Superior temporal gyrus (tissue), 1 donor: ENCODE data around the gene EPHA2.
"Not testable (repeated sequence)": the region's sequence is repeated elsewhere in the genome, so short reads cannot be mapped to it uniquely, and the experiment has no call there.

Experiments used
- DNase-seq: peaks from one replicate; pipeline ENCODE4 v3.0.0-alpha.2; 2016; ENCODE audit errors: extremely low spot score

Gene EPHA2

GRCh38 chr1:16119926-16120325 is 35.9 kb downstream of the EPHA2 start:
- DNase-seq, result no peak

- no peak for DNase-seq
These were observed 36.4 kb downstream of the EPHA2 start for GRCh38 chr1:16119504-16119903.

GRCh38 chr1:16118706-16119105 is 37.2 kb downstream of the EPHA2 start:
- no peak for DNase-seq

GRCh38 chr1:16117936-16118335 is 37.9 kb downstream of the EPHA2 start:
- DNase-seq, result no peak

GRCh38 chr1:16117369-16117768 is 38.5 kb downstream of the EPHA2 start:
- no peak for DNase-seq

GRCh38 chr1:16116625-16117024 is 39.2 kb downstream of the EPHA2 start:
- DNase-seq, result no peak

GRCh38 chr1:16116002-16116401 is 39.9 kb downstream of the EPHA2 start:
- DNase-seq, result no peak

- no peak for DNase-seq
These were observed 40.3 kb downstream of the EPHA2 start for GRCh38 chr1:16115468-16115983.

- no peak for DNase-seq
These were observed 41.1 kb downstream of the EPHA2 start for GRCh38 chr1:16114527-16115467.

GRCh38 chr1:16112596-16113555 is 43.0 kb downstream of the EPHA2 start:
- DNase-seq, result no peak

- DNase-seq, result no peak
These were observed 43.9 kb downstream of the EPHA2 start for GRCh38 chr1:16111771-16112595.

- no peak for DNase-seq
These were observed 45.0 kb downstream of the EPHA2 start for GRCh38 chr1:16110884-16111283.

GRCh38 chr1:16110456-16110855 is 45.4 kb downstream of the EPHA2 start:
- no peak for DNase-seq

- DNase-seq, result no peak
These were observed 46.3 kb downstream of the EPHA2 start for GRCh38 chr1:16109571-16109970.

GRCh38 chr1:16107039-16107438 is 48.8 kb downstream of the EPHA2 start:
- DNase-seq, result not testable (repeated sequence)

GRCh38 chr1:16101623-16102022 is 54.2 kb downstream of the EPHA2 start:
- DNase-seq, result no peak

GRCh38 chr1:16099412-16099811 is 56.5 kb downstream of the EPHA2 start:
- DNase-seq, result no peak

- DNase-seq, result no peak
These were observed 60.4 kb downstream of the EPHA2 start for GRCh38 chr1:16095447-16095846.

GRCh38 chr1:16094453-16095158 is 61.3 kb downstream of the EPHA2 start:
- no peak for DNase-seq

- no peak for DNase-seq
These were observed 62.3 kb downstream of the EPHA2 start for GRCh38 chr1:16093611-16094010.
